Activated B cell treated with CpG ODN at 0.5 μM for 24 hours (primary cell): ENCODE results near the gene CAMTA1. TPM values are rescaled to one million over a fixed set of nuclear protein-coding genes. Genes with fewer than 3 reads are reported as not detected.

Experiments used
- ATAC-seq: fragments of 200-7000 bp; cut with Tn5 transposase; one replicate; pipeline ENCODE4 v1.10.0; 2021; ENCODE audit warnings: low read depth, mild to moderate bottlenecking, moderate library complexity
- CTCF ChIA-PET: fragments of 350-600 bp; sonication (Branson Sonifier 250); formaldehyde crosslinking; loops from one replicate; lab custom pipeline; 2021; ENCODE audit warnings: antibody characterized with exemption; lab: Charles Lee
- POLR2A ChIA-PET: fragments of 350-600 bp; sonication (Branson Sonifier 250); formaldehyde crosslinking; loops from one replicate; lab custom pipeline; 2021; ENCODE audit warnings: antibody characterized with exemption; lab: Charles Lee
- DNase-seq: peaks from one replicate; pipeline ENCODE4 v3.0.0; 2022
- H3K27ac Mint-ChIP-seq: one replicate; pipeline ENCODE4 v1.8.0; 2020; ENCODE audit warnings: mixed read lengths
- H3K27me3 Mint-ChIP-seq: one replicate; pipeline ENCODE4 v1.8.0; 2021; ENCODE audit warnings: mixed read lengths
- H3K36me3 Mint-ChIP-seq: one replicate; pipeline ENCODE4 v1.8.0; 2021; ENCODE audit warnings: low read depth, mixed read lengths
- H3K4me1 Mint-ChIP-seq: one replicate; pipeline ENCODE4 v1.8.0; 2021; ENCODE audit warnings: mixed read lengths
- H3K4me3 Mint-ChIP-seq: one replicate; pipeline ENCODE4 v1.8.0; 2020; ENCODE audit warnings: mild to moderate bottlenecking, mixed read lengths
- H3K9me3 Mint-ChIP-seq: one replicate; pipeline ENCODE4 v1.8.0; 2020; ENCODE audit warnings: mixed read lengths
- intact Hi-C: fragments of 100-400 bp; cut with micrococcal nuclease; formaldehyde crosslinking; loops from one replicate; pipeline ENCODE4 v1.15.1; 2024
- total RNA-seq: library from RNA; stranded (reverse); gene quantifications from 2 replicates; pipeline ENCODE4 v1.2.3, GENCODE V29; 2022
- TF ChIP-seq, protein P1 (sequence below): fragments of 200-600 bp; IDR thresholded peaks from one replicate; pipeline ENCODE4 v1.8.0; 2022; ENCODE audit warnings: antibody characterized with exemption, mild to moderate bottlenecking

CAMTA1 gene
- total RNA-seq, 1 donor from 2014 or later, result 49.8 TPM

- ChIA-PET CTCF (no interaction called here), POLR2A (no interaction called here)
- Mint-ChIP-seq H3K27ac (no peak overlapping the region), H3K36me3 (no peaks in the 10 kb centered on the region), H3K4me3 (no peak overlapping the region), H3K9me3 (no peaks in the 10 kb centered on the region), H3K27me3 (peaks cover 5% of the 10 kb centered on the region), H3K4me1 (no peaks in the 10 kb centered on the region)
- ATAC-seq, result no peak
- TF ChIP-seq, protein P1, sequence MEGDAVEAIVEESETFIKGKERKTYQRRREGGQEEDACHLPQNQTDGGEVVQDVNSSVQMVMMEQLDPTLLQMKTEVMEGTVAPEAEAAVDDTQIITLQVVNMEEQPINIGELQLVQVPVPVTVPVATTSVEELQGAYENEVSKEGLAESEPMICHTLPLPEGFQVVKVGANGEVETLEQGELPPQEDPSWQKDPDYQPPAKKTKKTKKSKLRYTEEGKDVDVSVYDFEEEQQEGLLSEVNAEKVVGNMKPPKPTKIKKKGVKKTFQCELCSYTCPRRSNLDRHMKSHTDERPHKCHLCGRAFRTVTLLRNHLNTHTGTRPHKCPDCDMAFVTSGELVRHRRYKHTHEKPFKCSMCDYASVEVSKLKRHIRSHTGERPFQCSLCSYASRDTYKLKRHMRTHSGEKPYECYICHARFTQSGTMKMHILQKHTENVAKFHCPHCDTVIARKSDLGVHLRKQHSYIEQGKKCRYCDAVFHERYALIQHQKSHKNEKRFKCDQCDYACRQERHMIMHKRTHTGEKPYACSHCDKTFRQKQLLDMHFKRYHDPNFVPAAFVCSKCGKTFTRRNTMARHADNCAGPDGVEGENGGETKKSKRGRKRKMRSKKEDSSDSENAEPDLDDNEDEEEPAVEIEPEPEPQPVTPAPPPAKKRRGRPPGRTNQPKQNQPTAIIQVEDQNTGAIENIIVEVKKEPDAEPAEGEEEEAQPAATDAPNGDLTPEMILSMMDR, result no peak
- intact Hi-C loops, result no loop called here
- DNase-seq, result no peak
Observed at GRCh38 chr1:6982860-6983259, 197.6 kb downstream of the CAMTA1 start.

DNA sequence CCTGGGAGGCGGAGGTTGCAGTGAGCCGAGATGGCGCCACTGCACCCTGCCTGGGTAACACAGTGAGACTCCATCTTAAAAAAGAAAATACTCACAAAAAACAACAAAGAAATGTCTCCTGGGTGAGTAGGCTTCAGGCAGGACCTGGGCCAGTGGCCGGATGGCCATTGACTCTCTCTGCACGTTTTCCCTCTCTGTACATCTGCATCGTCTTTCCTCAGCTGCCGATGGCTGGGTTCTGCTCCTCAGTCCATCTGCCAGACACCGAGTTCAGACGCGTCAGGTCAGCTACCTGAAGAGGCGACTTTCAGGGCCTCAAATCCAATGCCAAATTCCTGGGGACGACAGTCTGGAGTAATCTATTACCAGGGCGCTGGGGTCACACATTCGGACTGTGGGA is 199.3 kb downstream of the CAMTA1 start:
- H3K27me3 Mint-ChIP-seq, result peaks cover 5% of the 10 kb centered on the region
- POLR2A ChIA-PET, result no interaction called here
- H3K4me1 Mint-ChIP-seq, result no peaks in the 10 kb centered on the region
- no peak overlapping the region for H3K27ac Mint-ChIP-seq
- no peak for DNase-seq
- no peak for ATAC-seq
- H3K9me3 Mint-ChIP-seq, result no peaks in the 10 kb centered on the region
- intact Hi-C loops, result no loop called here
- TF ChIP-seq, protein P1, result no peak
- CTCF ChIA-PET, result no interaction called here
- no peaks in the 10 kb centered on the region for H3K36me3 Mint-ChIP-seq
- no peak overlapping the region for H3K4me3 Mint-ChIP-seq

DNA sequence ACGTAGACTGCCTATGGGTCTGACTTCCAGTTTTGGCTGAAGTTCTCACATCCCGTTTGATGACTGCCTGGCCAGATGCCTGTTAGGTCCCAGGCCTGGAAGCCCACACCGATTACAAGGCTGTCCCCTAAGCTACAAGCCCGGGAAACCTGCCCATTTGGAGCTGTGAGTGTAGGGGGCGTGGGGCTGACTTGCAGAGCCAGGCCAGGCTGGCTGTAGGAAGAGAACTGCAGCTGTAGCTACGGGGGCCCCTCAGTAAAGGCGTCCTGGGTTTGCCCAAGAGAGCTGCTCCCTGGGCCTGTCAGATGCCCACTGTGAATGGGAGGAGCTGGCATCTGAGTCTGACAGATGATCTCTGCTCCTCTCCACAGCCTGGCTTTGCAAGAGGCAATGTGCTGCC is 199.7 kb downstream of the CAMTA1 start:
- H3K4me1 Mint-ChIP-seq, result no peaks in the 10 kb centered on the region
- no peak for DNase-seq
- intact Hi-C loops, result no loop called here
- TF ChIP-seq, protein P1, result no peak
- no peak overlapping the region for H3K27ac Mint-ChIP-seq
- no peak for ATAC-seq
- ChIA-PET POLR2A (no interaction called here), CTCF (no interaction called here)
- H3K36me3 Mint-ChIP-seq, result no peaks in the 10 kb centered on the region
- no peaks in the 10 kb centered on the region for H3K9me3 Mint-ChIP-seq
- peaks cover 5% of the 10 kb centered on the region for H3K27me3 Mint-ChIP-seq
- H3K4me3 Mint-ChIP-seq, result no peak overlapping the region

- Mint-ChIP-seq H3K9me3 (no peaks in the 10 kb centered on the region), H3K36me3 (no peaks in the 10 kb centered on the region), H3K27me3 (peaks cover 5% of the 10 kb centered on the region), H3K4me1 (no peaks in the 10 kb centered on the region), H3K27ac (no peak overlapping the region), H3K4me3 (no peak overlapping the region)
- ATAC-seq, result no peak
- ChIA-PET CTCF (no interaction called here), POLR2A (no interaction called here)
- TF ChIP-seq, protein P1, result no peak
- no peak for DNase-seq
- intact Hi-C loops, result no loop called here
Observed at GRCh38 chr1:6985549-6986276, 200.5 kb downstream of the CAMTA1 start.

GRCh38 chr1:6986281-6986680 is 201.0 kb downstream of the CAMTA1 start:
- H3K27me3 Mint-ChIP-seq, result peaks cover 5% of the 10 kb centered on the region
- no peaks in the 10 kb centered on the region for H3K4me1 Mint-ChIP-seq
- TF ChIP-seq, protein P1, result no peak
- no peak overlapping the region for H3K27ac Mint-ChIP-seq
- ATAC-seq (no peak), DNase-seq (no peak)
- no peaks in the 10 kb centered on the region for H3K36me3 Mint-ChIP-seq
- no peak overlapping the region for H3K4me3 Mint-ChIP-seq
- no peaks in the 10 kb centered on the region for H3K9me3 Mint-ChIP-seq
- intact Hi-C loops, result no loop called here
- CTCF ChIA-PET, result no interaction called here
- POLR2A ChIA-PET, result no interaction called here
